Hypothalamus (tissue), 51 donors: ENCODE data around the gene LCAT.

Experiments used
- DNase-seq, 51 donors: peaks; one replicate each; lab custom pipeline; 2025; lab: John Stamatoyannopoulos, UW

The LCAT gene

DNA sequence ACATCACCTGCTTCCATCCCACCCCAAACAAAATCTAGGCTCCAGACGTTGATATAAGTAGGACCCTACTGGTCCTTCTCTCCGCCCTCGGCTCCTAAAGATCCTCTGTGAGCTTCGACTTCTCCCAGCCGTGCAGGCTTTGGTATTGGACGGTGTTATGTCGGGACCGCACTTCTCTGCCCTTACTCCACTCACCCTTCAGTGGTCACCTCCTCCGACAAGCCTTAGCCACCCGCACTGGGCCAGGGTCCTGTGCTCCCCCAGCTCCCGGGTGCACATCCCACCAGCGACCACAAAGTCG, 8.9 kb downstream of the LCAT start:
- DNase-seq = no peak

DNA sequence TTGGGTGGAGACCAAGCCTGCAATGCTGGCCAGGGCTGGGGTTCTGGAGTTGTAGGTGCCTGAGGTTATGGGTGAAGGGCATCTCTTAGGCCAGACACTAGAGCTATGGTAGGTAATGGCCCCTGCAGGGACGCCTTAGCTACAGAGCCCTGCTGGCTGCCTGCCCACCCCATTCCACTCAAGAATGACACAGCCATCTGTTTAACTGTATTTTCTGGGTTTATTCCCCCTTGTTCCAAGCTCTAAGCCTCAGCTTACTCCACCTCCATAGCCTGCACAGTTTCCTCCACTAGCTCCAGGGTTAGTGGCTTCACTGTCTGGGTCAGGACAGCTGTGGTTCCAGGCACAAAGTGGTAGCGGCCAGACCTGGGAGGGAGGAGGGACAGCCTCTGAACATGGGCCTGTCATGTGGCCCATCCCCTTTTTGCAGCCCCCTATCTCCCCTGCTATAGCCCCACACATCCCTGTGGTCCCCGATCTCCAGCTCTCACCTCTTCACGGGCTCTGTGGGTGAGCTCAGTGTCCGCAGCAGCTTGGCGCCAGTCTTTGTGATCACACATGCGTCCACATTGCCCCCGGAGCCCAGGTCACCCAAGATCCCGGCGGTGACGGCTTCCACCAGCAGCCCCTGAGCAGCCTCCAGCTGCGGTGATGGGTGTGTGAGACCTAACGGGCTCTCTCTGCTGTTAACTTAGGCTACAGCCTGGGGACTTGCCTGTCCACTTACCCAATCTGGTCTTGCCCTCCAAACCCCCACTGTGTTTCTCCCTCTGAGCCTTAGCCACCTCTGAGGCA, 9.4 kb downstream of the LCAT start:
- peak in 3 of 51 donors; percentile 14 to 41 (median 22) for DNase-seq

DNA sequence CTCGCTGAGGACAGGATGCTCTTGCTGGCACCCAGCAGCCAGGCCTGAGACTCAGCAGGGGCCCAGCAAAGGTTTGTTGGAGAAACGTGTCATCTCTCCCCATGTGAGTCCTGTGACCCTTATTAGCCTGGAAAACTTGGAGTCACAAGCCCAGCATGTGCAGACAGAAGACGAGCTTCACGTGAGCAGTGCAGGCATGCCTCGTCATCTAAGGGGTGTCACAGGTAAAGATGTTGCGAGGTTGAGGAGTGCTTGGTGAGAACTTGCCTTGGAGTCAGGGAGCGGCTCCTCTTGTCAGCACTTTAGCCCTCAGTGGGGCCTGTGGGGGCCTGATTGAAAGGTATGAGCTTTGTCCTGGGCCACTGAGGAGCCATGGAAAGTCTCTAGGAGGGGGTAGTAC, 10.1 kb downstream of the LCAT start:
- no peak for DNase-seq

DNA sequence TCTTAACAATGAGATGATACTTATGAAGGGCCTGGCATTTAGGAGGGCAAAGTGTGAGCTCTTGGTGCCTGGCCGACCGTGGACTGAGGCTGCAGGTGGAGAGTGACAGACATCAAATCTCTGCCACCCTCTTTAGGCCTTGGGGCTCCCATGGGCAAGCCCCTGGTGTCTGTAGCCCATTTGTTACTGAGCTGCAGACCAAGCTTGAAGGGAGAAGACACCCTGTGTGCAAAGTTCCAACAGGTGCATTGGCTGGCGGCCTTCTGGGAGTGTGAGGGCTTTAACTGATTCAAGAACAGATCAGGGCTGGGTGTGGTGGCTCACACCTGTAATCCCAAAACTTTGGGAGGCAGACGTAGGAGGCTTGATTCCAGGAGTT, 11.5 kb downstream of the LCAT start:
- no peak for DNase-seq

DNA sequence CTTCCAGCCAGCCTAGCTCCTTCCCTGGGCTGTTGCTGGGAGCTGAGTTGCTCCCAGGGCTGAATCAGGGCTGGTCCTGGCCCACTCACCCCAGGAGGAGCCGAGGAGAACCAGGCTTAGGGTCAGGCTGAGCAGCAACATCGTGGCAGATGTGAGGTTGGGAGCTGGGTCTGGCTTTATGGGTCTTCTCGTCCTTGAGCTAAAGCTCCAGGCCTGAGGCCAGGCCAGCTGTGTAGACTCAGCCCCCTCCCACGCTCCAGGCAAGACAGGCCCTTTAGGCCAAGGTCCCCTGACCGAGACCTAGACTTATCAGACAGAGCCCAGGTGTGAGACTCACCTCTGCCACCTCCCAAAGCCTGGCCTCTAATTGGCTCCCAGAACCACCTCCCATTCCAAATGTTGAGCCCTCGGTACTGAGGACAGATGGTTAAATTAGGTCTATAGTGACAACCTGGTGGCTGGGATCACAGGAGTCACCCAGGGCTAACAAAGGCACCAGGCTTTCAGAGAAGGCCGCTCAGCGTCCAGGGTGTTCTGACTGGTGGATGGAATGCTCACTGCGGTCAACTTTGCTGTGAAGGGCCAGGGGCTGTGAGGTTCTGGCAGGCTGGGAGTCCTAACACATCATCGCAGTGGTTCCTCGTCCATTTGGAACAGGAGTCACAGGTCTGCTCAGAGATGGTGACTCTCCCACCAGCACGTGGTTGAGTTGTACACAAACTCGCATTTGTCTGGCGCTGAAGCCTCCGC, 12.0 kb downstream of the LCAT start, which contains the start of gene CTRL:
CTRL (minus strand) TSS at position 151 of the 750 bp plus-strand sequence; CDS start at position 141, 10 bp downstream.
- DNase-seq = no peak

DNA sequence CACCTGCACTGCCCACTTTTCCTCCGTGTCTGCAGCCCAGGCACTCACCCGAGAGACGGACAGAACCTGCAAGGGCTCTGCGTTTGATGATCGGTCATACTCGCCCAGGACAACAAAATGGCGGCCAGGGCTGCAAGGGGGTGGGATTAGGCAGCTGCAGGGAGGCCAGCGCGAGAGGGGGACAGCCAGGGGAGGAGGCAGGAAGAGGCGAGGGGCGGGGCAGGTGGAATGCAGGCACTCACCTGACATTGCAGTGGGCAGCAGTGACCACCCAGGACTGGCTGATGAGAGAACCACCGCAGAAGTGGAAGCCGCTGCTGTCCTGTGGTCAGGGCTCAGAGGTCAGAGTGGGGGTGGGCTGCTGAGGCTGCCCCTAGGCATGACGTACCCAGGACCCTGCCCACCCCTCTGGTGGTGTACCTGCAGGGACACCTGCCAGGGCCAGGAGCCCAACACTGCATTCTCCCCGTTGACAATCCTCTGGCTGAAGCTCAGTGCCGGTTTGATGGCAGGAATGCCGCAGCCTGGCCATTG, 13.2 kb downstream of the LCAT start:
- DNase-seq = no peak

DNA sequence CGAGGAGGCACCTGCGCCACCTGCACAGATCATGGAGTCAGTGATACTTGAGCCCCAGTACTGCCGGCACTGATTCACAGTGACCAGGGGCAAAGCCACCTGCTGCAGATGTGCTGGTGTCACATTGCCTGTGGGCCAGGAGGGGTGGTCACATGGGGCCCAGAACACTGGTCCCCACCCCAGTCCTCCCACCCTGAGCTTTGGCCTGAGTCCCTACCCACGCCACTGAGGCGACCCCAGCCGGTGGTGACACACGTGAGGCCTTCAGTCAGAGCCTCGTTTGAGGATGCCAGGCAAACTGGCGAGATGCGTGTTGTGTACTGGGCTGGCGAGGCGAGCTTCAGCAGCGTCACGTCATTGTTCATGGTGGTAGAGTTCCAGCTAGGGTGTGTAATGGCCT, 13.7 kb downstream of the LCAT start:
- DNase-seq = no peak

DNA sequence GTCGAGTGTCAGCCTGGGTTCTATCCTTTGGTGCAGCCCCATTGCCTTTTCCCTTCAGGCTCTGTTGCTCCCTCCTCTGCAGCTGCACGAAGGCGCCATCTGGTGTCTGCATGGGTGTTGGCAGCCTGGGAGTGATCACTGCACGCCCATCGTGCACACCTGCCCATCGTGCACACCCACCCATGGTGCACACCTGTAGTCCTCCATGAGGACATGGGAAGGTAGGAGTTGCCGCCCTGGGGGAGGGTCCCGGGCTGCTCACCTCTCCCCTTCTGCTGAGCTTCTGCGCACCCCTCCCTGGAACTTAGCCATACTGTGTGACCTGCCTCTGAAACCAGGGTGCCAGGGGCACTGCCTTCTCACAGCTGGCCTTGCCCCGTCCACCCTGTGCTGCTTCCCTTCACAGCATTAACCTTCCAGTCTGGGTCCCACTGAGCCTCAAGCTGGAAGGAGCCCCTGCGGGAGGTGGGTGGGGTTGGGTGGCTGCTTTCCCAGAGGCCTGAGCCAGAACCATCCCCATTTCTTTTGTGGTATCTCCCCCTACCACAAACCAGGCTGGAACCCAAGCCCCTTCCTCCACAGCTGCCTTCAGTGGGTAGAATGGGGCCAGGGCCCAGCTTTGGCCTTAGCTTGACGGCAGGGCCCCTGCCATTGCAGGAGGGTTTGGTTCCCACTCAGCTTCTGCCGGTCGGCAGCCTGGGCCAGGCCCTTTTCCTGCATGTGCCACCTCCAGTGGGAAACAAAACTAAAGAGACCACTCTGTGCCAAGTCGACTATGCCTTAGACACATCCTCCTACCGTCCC, 15.2 kb downstream of the LCAT start:
- peak in 45 of 51 donors; percentile 16 to 81 (median 53) for DNase-seq

DNA sequence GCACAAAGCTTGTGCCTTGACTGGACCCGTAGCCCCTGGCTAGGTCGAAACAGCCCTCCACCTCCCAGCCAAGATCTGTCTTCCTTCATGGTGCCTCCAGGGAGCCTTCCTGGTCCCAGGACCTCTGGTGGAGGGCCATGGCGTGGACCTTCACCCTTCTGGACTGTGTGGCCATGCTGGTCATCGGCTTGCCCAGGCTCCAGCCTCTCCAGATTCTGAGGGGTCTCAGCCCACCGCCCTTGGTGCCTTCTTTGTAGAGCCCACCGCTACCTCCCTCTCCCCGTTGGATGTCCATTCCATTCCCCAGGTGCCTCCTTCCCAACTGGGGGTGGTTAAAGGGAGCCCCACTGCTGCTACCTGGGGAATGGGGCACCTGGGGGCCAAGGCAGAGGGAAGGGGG, 15.8 kb downstream of the LCAT start:
- no peak for DNase-seq

DNA sequence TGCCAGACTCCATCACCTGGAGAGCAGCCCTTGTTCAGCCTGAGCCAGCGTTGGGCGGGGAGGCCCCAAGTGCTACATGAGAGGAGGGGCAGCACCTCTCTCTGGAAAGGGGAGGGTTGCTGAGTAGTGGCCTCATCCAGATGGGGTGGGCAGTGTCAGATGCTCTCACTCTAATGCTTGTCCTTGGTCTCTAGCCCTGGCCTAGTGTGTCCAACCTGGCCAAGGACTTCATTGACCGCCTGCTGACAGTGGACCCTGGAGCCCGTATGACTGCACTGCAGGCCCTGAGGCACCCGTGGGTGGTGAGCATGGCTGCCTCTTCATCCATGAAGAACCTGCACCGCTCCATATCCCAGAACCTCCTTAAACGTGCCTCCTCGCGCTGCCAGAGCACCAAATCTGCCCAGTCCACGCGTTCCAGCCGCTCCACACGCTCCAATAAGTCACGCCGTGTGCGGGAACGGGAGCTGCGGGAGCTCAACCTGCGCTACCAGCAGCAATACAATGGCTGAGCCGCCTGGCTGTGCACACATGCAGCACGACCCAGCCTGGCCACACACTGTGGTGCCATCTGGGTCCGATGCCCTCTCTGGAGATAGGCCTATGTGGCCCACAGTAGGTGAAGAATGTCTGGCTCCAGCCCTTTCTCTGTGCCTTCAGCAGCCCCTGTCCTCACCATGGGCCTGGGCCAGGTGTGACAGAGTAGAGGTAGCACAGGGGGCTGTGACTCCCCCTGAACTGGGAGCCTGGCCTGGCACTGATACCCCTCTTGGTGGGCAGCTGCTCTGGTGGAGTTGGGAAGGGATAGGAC, 16.6 kb downstream of the LCAT start:
- DNase-seq = no peak

DNA sequence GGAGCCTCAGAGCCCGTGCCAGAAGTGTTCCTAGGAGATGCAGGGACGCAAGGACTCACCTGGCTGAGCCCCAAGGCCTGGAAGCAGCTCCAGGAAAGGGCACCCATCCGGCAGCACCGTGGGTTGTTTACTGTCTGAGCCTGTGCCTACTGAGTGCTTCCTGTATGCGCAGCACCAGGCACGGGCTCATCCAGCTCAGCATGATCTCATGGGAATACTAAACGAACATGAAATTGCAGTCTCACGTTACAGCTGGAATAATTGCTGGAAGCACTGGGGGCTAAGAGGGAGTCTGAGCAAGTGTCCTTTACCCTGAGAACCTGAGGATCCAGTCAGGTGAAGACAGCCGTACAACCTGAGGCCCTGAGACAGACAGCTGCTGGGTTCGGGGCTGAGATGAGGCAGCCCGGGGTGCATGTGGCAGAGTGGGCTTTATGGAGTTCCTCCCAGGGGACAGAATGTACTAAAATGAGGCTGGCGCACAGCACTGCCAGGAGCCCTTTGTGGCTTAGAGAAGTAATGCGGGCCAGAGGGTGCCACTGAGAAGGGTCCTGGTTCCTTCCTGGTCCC, 17.7 kb downstream of the LCAT start:
- DNase-seq = peak in 21 of 51 donors; percentile 15 to 74 (median 38)

DNA sequence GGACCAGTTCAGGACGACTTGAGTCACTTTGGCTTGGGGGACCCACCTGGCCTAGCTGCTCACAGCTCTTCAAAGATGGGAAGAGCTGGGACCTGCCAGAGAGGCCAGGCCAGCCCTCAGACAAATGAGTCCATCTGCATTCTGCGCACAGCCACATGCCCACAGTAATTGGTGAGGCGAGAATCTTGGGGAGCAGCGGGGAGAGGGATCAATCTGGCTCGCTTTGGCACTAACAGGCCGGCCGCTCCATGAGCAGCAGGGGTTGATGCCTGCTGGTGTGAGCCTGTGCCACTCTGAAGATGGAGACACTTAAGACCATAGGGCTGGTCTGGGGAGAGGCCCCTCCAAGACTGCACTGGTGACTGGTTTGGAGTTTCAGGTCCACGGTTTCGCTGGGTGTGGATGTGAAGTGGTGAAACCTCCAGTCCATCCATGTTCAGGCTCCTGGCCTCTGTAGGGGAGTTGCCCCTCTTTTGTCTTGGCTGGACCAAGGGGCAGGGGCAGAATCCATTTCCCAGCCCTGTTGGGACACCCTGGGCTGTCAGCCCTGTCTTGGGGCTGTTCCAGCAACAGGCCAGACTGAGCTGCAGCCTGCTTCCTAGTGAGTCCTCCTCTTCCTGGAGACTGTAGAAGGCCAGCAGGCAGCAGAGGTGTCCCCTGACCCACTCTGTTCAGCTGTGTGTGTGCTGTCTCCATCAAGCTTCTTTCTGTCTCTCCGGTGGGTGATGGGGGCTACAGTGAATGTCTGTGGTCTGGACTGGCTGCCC, 19.6 kb downstream of the LCAT start:
- peak in 3 of 51 donors; percentile 16 to 47 (median 20) for DNase-seq

DNA sequence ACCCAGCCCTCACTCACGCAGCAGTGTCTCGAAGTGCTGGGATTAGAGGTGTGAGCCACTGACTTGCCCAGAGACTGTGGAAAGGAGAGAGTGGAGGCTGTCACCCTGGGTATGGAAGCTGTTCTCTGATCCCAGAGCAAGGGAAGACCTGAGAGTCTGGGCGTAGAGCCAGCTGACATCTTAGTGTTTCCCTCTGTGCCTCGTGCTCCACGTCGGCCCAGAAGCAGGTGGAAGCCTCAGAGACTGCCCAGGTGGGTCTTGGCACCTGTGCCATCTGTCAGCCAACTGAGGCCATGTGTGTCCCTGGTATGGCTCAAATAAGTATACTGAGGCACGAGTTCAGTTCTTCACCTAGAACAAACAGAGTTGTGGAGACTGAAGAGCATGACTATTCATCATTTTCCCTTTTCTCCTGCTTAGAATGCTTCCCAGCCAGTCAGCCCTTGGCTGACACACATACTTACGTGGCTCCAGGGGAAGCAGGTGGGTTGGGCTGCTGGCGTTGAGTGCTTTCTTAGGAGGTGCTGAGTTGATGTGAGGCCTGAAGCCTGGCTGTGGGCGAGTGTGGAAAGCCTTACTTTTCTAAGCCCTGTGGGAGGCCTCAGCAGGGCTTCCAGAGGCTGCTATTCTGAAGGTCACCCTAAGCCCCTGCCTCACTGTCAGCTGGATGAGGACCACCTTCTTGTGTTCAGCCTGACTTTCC, 20.4 kb downstream of the LCAT start:
- DNase-seq = peak in 4 of 51 donors; percentile 16 to 74 (median 42)

DNA sequence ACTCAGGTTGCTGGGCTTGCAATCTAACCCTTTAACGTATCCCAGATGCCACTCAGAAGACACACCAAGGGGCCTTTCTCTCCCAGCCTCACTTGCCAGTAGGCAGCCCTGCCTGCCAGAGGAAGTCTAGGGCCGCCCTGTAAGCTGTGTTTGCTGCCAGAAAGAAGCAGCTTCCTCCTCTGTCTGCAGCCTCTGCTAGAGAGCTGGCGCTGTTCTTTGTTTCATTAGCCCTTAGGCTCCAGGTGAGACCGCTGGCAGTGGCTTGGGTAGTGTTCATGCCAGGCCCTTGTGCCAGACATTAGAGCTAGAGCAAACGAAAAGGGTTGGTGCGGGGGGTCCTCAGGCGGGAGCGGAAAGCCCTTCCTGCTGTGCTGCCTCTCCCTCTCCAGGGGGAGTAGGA, 21.2 kb downstream of the LCAT start:
- DNase-seq = no peak

DNA sequence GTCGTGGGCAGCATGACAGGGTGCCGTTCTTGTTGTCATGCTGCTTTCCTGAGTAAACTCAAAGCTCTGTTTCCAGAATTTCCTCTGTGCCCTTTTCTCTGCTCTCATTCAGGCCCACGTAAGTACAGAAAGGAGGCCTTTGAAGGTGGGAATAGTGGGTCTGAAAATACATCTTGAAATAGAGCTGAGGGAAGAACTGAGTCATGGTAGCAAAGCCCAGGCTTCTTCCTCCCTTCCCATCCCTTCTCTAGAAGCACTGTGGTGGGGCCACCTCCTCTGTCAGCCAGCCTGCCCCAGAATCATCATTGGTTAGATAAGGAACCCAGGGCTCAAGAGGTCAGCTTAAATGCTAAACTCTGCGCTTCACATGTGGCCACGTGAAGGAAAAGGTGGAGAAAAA, 21.7 kb downstream of the LCAT start:
- DNase-seq = peak in 2 of 51 donors; percentile 11 to 72

DNA sequence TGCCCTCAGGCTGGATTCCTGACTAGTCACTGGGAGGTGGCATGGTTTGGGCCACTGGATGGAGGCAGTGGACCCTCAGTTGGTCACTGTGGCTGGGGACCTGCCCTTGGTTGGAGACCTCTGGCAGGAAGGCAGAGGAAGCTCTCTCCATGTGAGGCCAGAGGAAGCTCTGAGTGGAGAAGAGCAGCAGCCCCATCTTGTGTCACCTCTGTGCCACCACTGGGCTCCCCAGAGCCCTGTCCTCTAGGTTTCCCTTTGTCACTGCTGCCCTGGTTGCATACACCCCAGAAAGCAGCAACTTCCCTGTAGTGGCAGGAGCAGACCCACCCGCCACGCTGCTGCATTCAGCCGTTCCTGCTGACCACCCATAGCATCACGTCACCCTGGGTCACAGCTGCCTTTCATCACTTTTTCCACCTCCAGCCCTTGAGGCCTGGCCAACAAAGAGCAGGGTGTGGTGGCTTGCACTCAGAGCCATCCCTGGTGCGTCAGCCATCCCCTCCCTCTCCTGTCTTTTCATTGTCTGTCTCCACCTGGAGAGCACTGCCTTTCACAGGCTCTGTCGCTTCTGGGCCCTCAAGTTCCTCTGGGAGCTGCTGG, 24.2 kb downstream of the LCAT start:
- no peak for DNase-seq

DNA sequence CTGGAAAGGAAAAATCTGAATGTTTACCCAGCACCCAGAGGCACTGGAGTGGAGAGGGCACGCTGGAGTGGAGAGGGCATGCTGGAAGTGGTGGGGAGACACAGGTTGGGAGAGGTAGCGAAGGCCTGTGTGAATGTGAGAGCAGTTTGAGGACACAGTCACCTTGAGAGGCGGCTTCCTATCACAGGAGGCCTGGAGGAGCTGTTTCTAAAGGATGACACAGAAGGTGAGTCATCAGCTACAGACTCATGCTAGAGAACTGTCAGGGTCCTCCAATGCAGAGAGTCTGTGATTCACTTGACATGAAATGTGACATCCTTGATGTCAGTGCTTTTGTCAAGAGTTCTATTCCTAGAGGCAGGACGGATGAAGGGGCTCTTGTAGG, 26.1 kb downstream of the LCAT start:
- DNase-seq = peak in 4 of 51 donors; percentile 58 to 75 (median 63)
